ENCODE results near the gene TMEM233. TPM values are rescaled to one million over a fixed set of nuclear protein-coding genes. Genes with fewer than 3 reads are reported as not detected.

TMEM233 gene
- total RNA-seq, 2 experiments from 2014 or later = not detected

DNA sequence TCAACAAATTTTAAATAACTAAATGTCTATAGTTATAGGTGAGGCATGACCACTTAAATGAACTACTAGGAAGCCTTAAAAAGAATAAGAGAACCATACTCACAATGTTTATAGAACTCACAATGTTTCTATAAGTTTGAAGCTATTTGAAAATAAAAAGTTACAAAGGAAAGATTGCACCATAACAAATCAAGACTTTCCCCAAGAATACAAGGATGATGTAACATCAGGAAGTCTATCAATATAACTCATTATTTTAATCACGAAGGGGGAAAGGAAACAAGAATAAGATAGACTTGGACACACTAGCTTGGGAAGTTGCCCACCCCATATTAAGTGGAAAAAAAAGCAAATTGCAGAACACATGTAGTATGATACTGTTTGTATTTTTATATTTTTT is 26.9 kb downstream of the TMEM233 start:
- Mint-ChIP-seq H3K4me1 (no peaks in the 10 kb centered on the region), H3K27me3 (peaks cover 27% of the 10 kb centered on the region), H3K9me3 (peaks cover 6% of the 10 kb centered on the region), H3K27ac (no peak overlapping the region), H3K36me3 (ENCODE audit: low read depth) (no peaks in the 10 kb centered on the region), H3K4me3 (no peak overlapping the region)
- POLR2A ChIA-PET = no interaction called here
- CTCF ChIA-PET = no interaction called here
- no peak for DNase-seq

DNA sequence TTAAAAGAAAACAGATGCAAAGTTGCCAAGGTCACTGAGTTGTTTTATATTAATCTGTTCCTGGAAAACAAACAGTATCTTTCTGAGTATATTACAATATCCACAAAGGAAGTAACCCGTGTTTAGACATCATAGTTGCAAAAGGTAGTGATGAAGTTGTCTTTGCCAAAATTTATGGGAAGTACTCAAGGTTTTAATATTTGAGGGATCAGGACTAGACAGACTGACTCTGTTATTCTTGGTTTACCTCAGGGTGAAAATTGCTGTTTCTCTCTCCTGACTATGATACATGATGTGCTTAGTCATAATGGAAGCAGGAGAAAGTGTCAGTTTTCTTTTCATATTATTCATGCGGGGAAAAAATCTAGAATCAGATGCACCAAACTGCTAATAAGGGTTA is 28.3 kb downstream of the TMEM233 start:
- ChIA-PET POLR2A (no interaction called here), CTCF (no interaction called here)
- H3K27ac Mint-ChIP-seq = no peak overlapping the region
- no peaks in the 10 kb centered on the region for H3K36me3 Mint-ChIP-seq (ENCODE audit: low read depth)
- peaks cover 32% of the 10 kb centered on the region for H3K27me3 Mint-ChIP-seq
- no peaks in the 10 kb centered on the region for H3K4me1 Mint-ChIP-seq
- no peak for DNase-seq
- peaks cover 6% of the 10 kb centered on the region for H3K9me3 Mint-ChIP-seq
- H3K4me3 Mint-ChIP-seq = no peak overlapping the region

GRCh38 chr12:119624966-119625365 is 31.4 kb downstream of the TMEM233 start:
- no peaks in the 10 kb centered on the region for H3K4me1 Mint-ChIP-seq
- DNase-seq = no peak
- H3K27ac Mint-ChIP-seq = no peak overlapping the region
- no peaks in the 10 kb centered on the region for H3K36me3 Mint-ChIP-seq (ENCODE audit: low read depth)
- no peak overlapping the region for H3K4me3 Mint-ChIP-seq
- peaks cover 33% of the 10 kb centered on the region for H3K27me3 Mint-ChIP-seq
- CTCF ChIA-PET = no interaction called here
- POLR2A ChIA-PET = no interaction called here
- no peaks in the 10 kb centered on the region for H3K9me3 Mint-ChIP-seq

DNA sequence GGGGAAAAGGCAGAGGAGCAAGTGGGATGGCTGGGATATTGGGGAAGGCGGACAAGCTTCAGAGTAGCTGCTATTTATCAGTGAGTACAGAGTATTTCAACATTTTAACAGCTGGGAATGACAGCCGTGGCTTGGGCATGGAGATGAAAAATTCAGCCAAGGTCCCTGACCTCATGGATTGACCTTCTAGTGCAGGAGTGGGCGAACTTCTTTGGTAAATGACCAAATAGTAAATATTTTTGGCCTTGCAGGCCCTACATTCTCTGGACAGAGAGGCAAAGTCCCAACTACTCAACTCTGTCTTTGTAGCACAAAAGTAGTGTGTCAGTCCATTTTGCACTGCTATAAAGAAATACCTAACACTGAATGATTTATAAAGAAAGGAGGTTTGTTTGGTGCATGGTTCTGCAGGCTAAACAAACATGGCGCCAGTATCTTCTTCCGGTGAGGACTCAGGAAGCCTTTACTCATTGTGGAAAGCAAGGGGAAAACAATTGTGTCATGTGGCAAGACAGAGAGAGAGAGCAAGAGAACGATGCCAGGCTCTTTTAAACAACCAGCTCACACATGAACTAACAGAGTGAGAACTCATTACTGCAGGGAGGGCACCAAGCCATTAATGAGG is 33.6 kb downstream of the TMEM233 start:
- Mint-ChIP-seq H3K9me3 (no peaks in the 10 kb centered on the region), H3K4me1 (no peaks in the 10 kb centered on the region), H3K27me3 (peaks cover 25% of the 10 kb centered on the region), H3K27ac (no peak overlapping the region), H3K36me3 (ENCODE audit: low read depth) (no peaks in the 10 kb centered on the region), H3K4me3 (no peak overlapping the region)
- ChIA-PET POLR2A (no interaction called here), CTCF (no interaction called here)
- DNase-seq = no peak

DNA sequence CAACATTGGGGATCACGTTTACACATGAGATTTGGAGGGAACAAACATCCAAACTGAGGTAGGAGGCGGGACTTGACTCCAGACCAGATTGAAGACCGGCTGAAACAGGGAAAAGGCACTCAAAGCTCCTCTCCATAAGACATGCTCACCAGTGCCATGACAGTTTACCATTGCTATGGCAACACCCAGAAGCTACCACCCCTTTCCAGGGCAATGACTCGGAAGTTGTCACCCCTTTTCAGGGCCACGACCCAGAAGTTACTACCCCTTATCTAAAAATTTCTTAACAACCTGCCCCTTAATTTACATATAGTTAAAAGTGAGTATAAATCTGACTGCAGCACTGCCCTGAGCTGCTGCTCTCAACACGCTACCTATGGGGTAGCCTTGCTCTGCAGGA is 34.1 kb downstream of the TMEM233 start:
- H3K36me3 Mint-ChIP-seq (ENCODE audit: low read depth) = no peaks in the 10 kb centered on the region
- ChIA-PET POLR2A (no interaction called here), CTCF (no interaction called here)
- no peaks in the 10 kb centered on the region for H3K9me3 Mint-ChIP-seq
- no peaks in the 10 kb centered on the region for H3K4me1 Mint-ChIP-seq
- no peak for DNase-seq
- H3K27me3 Mint-ChIP-seq = peaks cover 24% of the 10 kb centered on the region
- no peak overlapping the region for H3K27ac Mint-ChIP-seq
- no peak overlapping the region for H3K4me3 Mint-ChIP-seq

DNA sequence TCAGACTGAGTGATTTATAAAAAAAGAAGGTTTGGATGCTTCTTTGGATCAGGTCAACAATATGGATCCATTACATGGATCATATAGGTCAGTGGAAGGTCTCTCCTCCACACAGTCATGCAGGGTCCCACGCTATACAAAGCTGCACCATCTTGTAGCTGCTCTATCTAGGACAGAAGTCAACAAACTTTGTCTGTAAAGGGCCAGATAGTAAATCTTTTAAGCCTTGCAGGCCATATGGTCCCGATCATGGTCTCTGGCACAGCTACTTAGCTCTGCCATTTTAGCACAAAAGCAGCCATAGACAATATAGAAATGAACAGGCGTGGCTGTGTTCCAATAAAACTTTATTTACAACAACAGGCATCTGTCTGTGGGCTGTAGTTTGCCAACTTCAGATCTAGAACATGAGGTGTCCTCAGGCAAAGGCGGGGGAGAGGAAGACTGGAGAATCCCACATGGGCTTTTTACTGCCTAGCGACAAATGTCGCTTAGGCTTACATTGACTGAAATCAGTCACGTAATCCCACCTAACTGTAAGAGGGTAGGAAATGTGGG is 36.7 kb downstream of the TMEM233 start:
- H3K4me3 Mint-ChIP-seq = no peak overlapping the region
- H3K36me3 Mint-ChIP-seq (ENCODE audit: low read depth) = no peaks in the 10 kb centered on the region
- no peaks in the 10 kb centered on the region for H3K4me1 Mint-ChIP-seq
- no peaks in the 10 kb centered on the region for H3K9me3 Mint-ChIP-seq
- CTCF ChIA-PET = no interaction called here
- H3K27me3 Mint-ChIP-seq = peaks cover 26% of the 10 kb centered on the region
- POLR2A ChIA-PET = no interaction called here
- no peak overlapping the region for H3K27ac Mint-ChIP-seq
- no peak for DNase-seq

GRCh38 chr12:119630962-119631550 is 37.5 kb downstream of the TMEM233 start:
- DNase-seq = no peak
- Mint-ChIP-seq H3K4me3 (no peak overlapping the region), H3K27ac (no peak overlapping the region), H3K36me3 (ENCODE audit: low read depth) (no peaks in the 10 kb centered on the region), H3K9me3 (no peaks in the 10 kb centered on the region), H3K4me1 (no peaks in the 10 kb centered on the region), H3K27me3 (peaks cover 32% of the 10 kb centered on the region)
- ChIA-PET CTCF (no interaction called here), POLR2A (no interaction called here)

DNA sequence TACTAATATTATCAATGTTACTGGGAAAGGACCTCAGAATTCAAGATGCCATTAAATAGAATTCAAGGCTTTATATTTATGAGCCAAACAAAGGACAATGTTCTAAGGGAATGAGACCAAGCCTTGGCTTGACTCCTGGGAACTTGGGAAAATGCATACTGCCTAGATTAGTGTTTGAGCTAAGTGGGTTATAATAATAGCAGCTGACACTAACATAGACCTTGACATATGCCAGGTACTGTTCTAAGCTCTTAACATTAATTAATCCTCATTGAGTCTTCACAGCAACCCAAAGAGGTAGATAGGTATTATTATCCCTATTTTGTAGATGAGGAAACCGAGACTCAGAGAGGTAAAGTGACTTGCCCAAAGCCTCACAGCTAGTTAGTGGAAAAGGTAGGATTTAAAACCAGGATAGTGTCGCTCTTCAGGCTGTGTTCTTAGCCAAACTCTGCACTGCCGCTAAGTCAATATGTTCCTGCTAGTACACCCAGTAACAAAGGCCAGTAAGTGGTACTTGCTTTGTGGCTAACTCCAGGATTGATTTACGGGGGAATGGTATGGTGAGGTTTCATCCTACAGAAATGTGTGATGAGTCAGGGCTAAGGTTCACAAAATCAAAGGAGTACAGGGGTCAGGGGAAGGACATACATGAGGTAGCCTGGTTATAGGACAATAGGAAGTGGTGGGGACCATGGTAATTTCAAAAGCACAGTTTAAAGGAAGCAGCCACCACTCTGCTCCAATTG is 38.5 kb downstream of the TMEM233 start:
- H3K9me3 Mint-ChIP-seq = no peaks in the 10 kb centered on the region
- no peak overlapping the region for H3K27ac Mint-ChIP-seq
- ChIA-PET CTCF (no interaction called here), POLR2A (no interaction called here)
- no peak for DNase-seq
- H3K36me3 Mint-ChIP-seq (ENCODE audit: low read depth) = no peaks in the 10 kb centered on the region
- no peaks in the 10 kb centered on the region for H3K4me1 Mint-ChIP-seq
- no peak overlapping the region for H3K4me3 Mint-ChIP-seq
- H3K27me3 Mint-ChIP-seq = peaks cover 30% of the 10 kb centered on the region

- H3K27ac Mint-ChIP-seq = no peak overlapping the region
- ChIA-PET POLR2A (no interaction called here), CTCF (interaction anchor here (0.7 to 0.9 kb wide), 2 partner anchors 8 to 12 kb away, joined by 3 read pairs; no protein-coding TSS in a partner anchor)
These were observed 41.2 kb downstream of the TMEM233 start for GRCh38 chr12:119634743-119635142.

DNA sequence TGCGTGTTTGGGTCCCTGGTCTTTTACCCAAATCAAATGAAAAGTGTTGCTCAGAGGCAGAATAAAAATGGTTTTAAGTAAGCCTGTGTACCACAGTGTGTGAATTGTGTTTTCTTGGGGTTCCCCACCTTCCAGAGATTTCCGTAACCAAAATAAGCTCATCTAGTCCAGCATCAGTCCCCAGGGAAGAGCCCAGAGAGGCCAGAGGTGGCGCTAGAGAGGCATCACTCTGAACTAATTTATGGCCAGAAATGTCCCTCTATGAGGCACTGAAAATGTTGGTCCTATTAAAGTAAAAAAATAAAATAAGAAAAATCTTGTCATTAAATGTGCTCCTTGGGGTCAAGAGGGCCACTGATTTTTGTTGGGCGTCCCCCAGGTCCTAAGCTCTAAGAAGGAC is 49.4 kb downstream of the TMEM233 start:
- ChIA-PET POLR2A (no interaction called here), CTCF (interaction anchor here (0.6 to 1.7 kb wide), 3 partner anchors 8 to 19 kb away, joined by 3 to 6 read pairs (median 3); no protein-coding TSS in a partner anchor)
- no peaks in the 10 kb centered on the region for H3K9me3 Mint-ChIP-seq
- no peak overlapping the region for H3K4me3 Mint-ChIP-seq
- no peaks in the 10 kb centered on the region for H3K36me3 Mint-ChIP-seq (ENCODE audit: low read depth)
- no peak overlapping the region for H3K27ac Mint-ChIP-seq
- H3K4me1 Mint-ChIP-seq = no peaks in the 10 kb centered on the region
- H3K27me3 Mint-ChIP-seq = peaks cover 20% of the 10 kb centered on the region
- no peak for DNase-seq

More at GRCh38 chr12:119634743-119635142, 41.2 kb downstream of the TMEM233 start:
- Mint-ChIP-seq H3K4me1 (no peaks in the 10 kb centered on the region), H3K9me3 (no peaks in the 10 kb centered on the region), H3K27me3 (peaks cover 31% of the 10 kb centered on the region), H3K36me3 (ENCODE audit: low read depth) (no peaks in the 10 kb centered on the region), H3K4me3 (no peak overlapping the region)
- DNase-seq = no peak

DNA sequence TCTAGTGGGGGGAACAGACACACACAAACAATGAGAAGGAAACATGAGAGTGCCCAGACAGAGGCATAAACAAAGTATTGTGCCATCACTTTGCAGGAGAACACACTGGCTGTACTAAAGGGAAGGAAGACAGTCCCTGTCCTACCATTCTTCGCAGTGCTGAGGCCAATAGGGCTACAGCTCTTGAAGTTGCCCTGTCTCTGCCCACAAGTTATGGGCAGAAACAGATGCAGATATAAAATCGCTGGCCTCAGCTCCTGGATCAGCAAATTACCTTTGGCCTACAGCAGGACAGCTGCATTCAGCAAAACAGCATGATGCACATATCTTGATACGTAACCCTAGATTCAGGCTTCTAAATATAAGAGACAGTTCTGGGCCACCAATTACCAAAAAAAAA is 51.4 kb downstream of the TMEM233 start:
- ChIA-PET POLR2A (no interaction called here), CTCF (no interaction called here)
- no peak overlapping the region for H3K4me3 Mint-ChIP-seq
- no peaks in the 10 kb centered on the region for H3K9me3 Mint-ChIP-seq
- peaks cover 18% of the 10 kb centered on the region for H3K27me3 Mint-ChIP-seq
- DNase-seq = no peak
- no peak overlapping the region for H3K27ac Mint-ChIP-seq
- H3K4me1 Mint-ChIP-seq = no peaks in the 10 kb centered on the region
- no peaks in the 10 kb centered on the region for H3K36me3 Mint-ChIP-seq (ENCODE audit: low read depth)

DNA sequence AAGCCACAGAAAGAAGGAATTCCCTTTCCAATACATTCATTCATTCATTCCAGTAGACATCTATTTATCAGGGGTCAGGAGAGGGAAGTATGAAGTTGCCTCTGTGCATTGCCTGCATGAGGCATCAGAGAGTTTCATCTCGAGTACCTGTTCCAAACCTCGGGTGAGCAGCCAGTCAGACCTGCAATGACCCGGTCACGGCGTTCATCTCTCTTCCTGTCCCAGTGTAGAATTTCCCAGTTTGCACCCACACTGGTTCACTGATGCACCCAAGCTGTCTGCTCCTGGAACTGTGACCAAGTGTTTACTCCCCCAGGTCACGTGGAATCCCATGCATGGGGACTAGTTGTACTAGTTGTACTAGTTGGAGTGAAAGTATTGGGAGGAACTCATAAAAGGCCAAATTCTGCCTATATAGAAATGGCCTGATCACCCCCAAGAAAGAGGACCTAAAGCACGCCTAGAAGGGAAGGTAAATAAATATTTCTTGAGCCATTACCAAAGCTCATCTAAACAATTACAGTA is 52.0 kb downstream of the TMEM233 start:
- CTCF ChIA-PET = no interaction called here
- H3K36me3 Mint-ChIP-seq (ENCODE audit: low read depth) = no peaks in the 10 kb centered on the region
- H3K27ac Mint-ChIP-seq = no peak overlapping the region

DNA sequence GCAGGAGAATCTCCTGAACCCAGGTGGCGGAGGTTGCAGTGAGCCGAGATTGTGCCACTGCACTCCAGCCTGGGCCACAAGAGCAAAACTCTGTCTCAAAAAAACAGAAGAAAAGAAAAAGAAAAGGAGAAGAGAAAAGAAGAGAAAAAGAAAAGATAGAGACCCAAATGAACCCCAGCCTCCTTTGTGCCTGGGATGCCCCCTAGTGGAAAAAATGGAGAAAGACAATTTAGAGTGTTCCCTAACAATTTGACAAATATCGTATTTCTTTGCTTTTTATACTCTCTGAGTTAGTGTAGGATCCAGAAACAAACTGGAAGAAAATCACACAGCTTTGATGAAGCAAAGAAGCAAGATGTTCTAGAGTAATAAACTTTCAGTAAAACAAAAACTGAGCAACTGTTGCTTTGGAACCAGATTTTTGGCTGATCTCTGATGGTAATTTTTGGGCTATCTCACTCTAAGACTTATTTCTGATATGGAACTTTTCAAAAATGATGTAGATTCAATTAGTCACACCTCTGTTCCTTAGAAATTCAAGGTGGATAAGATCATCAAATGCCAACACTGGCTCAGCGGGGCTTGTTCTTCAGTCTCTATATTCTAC is 55.7 kb downstream of the TMEM233 start:
- no peaks in the 10 kb centered on the region for H3K4me1 Mint-ChIP-seq
- ChIA-PET CTCF (interaction anchor here (0.8 to 1.7 kb wide), 6 partner anchors 9 to 216 kb away, joined by 3 to 9 read pairs (median 4); partner anchors contain the start of gene PRKAB1), POLR2A (no interaction called here)
- no peak overlapping the region for H3K4me3 Mint-ChIP-seq
- H3K27ac Mint-ChIP-seq = no peak overlapping the region
- H3K27me3 Mint-ChIP-seq = peaks cover 15% of the 10 kb centered on the region
- H3K36me3 Mint-ChIP-seq (ENCODE audit: low read depth) = peaks cover 8% of the 10 kb centered on the region
- peaks cover 12% of the 10 kb centered on the region for H3K9me3 Mint-ChIP-seq
- no peak for DNase-seq

More for the DNA sequence above, 52.0 kb downstream of the TMEM233 start:
- peaks cover 16% of the 10 kb centered on the region for H3K27me3 Mint-ChIP-seq
- POLR2A ChIA-PET = no interaction called here
- H3K9me3 Mint-ChIP-seq = no peaks in the 10 kb centered on the region
- no peaks in the 10 kb centered on the region for H3K4me1 Mint-ChIP-seq
- no peak for DNase-seq
- H3K4me3 Mint-ChIP-seq = no peak overlapping the region
